Common myeloid progenitor, CD34-positive (primary cell): Measurements from ENCODE around the gene HBP1.
"Not testable (repeated sequence)": the region's sequence is repeated elsewhere in the genome, so short reads cannot be mapped to it uniquely, and the experiment has no call there.

ENCODE experiments used
- CTCF ChIA-PET: fragments of 350-600 bp; sonication (Branson Sonifier 250); formaldehyde crosslinking; loops from one replicate; lab custom pipeline; 2021; ENCODE audit warnings: antibody characterized with exemption; lab: Charles Lee
- POLR2A ChIA-PET: fragments of 350-600 bp; sonication (Branson Sonifier 250); formaldehyde crosslinking; loops from one replicate; lab custom pipeline; 2021; ENCODE audit warnings: antibody characterized with exemption; lab: Charles Lee
- DNase-seq, 3 donors: peaks; one replicate each; pipeline versions ENCODE4 v3.0.0 to v3.0.0-alpha.2; 2013
- H3K27ac ChIP-seq, 2 experiments: 1 replicate in 1 of 2; 2 replicates in 1 of 2; pipeline ENCODE4 v1.7.0; 2013; ENCODE audit warnings: inconsistent platforms in 2 of 2, low read length in 2 of 2, mild to moderate bottlenecking in 2 of 2, low read depth in 1 of 2, moderate library complexity in 1 of 2; ENCODE audit not compliant: severe bottlenecking in 2 of 2, insufficient read depth in 1 of 2, poor library complexity in 1 of 2
- H3K27me3 ChIP-seq, 5 experiments: replicated peaks in 2 of 5; 1 replicate in 3 of 5; 2 replicates in 2 of 5; pipeline versions ENCODE4 v1.6.1 to v1.7.0; 2013; ENCODE audit warnings: low read length in 4 of 5, mild to moderate bottlenecking in 2 of 5, moderate library complexity in 2 of 5, inconsistent platforms in 1 of 5; ENCODE audit not compliant: insufficient read depth in 5 of 5, control insufficient read depth in 4 of 5
- H3K36me3 ChIP-seq, 4 experiments: 1 replicate in 2 of 4; 2 replicates in 2 of 4; pipeline versions ENCODE4 v1.6.1 to v1.7.0; 2013; ENCODE audit warnings: low read length in 3 of 4, control low read depth in 1 of 4, mild to moderate bottlenecking in 1 of 4; ENCODE audit not compliant: control insufficient read depth in 4 of 4, insufficient read depth in 4 of 4
- H3K4me1 ChIP-seq, 4 experiments: 1 replicate in 3 of 4; 2 replicates in 1 of 4; pipeline versions ENCODE4 v1.6.1 to v1.7.1; 2013; ENCODE audit warnings: low read length in 3 of 4, mild to moderate bottlenecking in 3 of 4, control low read depth in 1 of 4, inconsistent platforms in 1 of 4, moderate library complexity in 1 of 4; ENCODE audit not compliant: control insufficient read depth in 4 of 4, insufficient read depth in 4 of 4; ENCODE audit errors: control extremely low read depth in 1 of 4
- H3K4me3 ChIP-seq, 7 experiments: 1 replicate in 4 of 7; 2 replicates in 3 of 7; pipeline versions ENCODE4 v1.5.1 to v1.7.0; 2013; ENCODE audit warnings: mild to moderate bottlenecking in 7 of 7, low read length in 6 of 7, moderate library complexity in 6 of 7, inconsistent platforms in 2 of 7, low read depth in 2 of 7, control low read depth in 1 of 7; ENCODE audit not compliant: insufficient read depth in 4 of 7, control insufficient read depth in 1 of 7; ENCODE audit errors: extremely low read depth in 1 of 7
- H3K9me3 ChIP-seq, 5 experiments: 1 replicate in 4 of 5; 2 replicates in 1 of 5; pipeline versions ENCODE4 v1.6.1 to v1.7.1; 2013; ENCODE audit warnings: low read length in 4 of 5, mild to moderate bottlenecking in 2 of 5, inconsistent platforms in 1 of 5, low read depth in 1 of 5, moderate library complexity in 1 of 5; ENCODE audit not compliant: control insufficient read depth in 4 of 5, insufficient read depth in 2 of 5; ENCODE audit errors: control extremely low read depth in 1 of 5
- WGBS: methylation state at CpG from one replicate; pipeline ENCODE4 v1.1.5; 2013; ENCODE audit not compliant: insufficient coverage; 5-methylcytosine and 5-hydroxymethylcytosine counted together

Gene HBP1

GRCh38 chr7:107154826-107155225 is 14.0 kb upstream of the HBP1 start:
- WGBS = 95% methylated on average over 6 of the region's 6 CpGs
- Histone ChIP-seq H3K4me3 (no peak overlapping the region), H3K27ac (no peak overlapping the region), H3K4me1 (no peaks in the 10 kb centered on the region), H3K36me3 (peaks cover 0 to 2% (median 2%) of the 10 kb centered on the region in 4 experiments), H3K27me3 (no peaks in the 10 kb centered on the region), H3K9me3 (no peaks in the 10 kb centered on the region)
- CTCF ChIA-PET = interaction anchor here (9.1 kb wide), 1 partner anchor 208 kb away, joined by 205 read pairs; no protein-coding TSS in a partner anchor
- no peak for DNase-seq
- POLR2A ChIA-PET = no interaction called here

GRCh38 chr7:107155726-107156125 is 13.1 kb upstream of the HBP1 start:
- H3K4me3 ChIP-seq, H3K27ac ChIP-seq, POLR2A ChIA-PET, CTCF ChIA-PET, H3K27me3 ChIP-seq, H3K9me3 ChIP-seq, DNase-seq, H3K36me3 ChIP-seq, H3K4me1 ChIP-seq: not testable (repeated sequence)
- WGBS = 95% methylated on average over 2 of the region's 3 CpGs

- WGBS = 98% methylated on average over 7 of the region's 7 CpGs
- H3K4me3 ChIP-seq = no peak overlapping the region
- POLR2A ChIA-PET = no interaction called here
Measured at GRCh38 chr7:107157091-107157490, 11.7 kb upstream of the HBP1 start.

GRCh38 chr7:107158028-107158427 is 10.8 kb upstream of the HBP1 start:
- no peaks in the 10 kb centered on the region for H3K9me3 ChIP-seq
- H3K36me3 ChIP-seq = peaks cover 0 to 2% (median under 1%) of the 10 kb centered on the region in 4 experiments
- POLR2A ChIA-PET = no interaction called here
- H3K4me1 ChIP-seq = no peaks in the 10 kb centered on the region
- DNase-seq = no peak
- no peak overlapping the region for H3K4me3 ChIP-seq
- WGBS = 100% methylated on average over 1 of the region's 2 CpGs
- H3K27me3 ChIP-seq = no peaks in the 10 kb centered on the region
- CTCF ChIA-PET = interaction anchor here (1.8 kb wide), 1 partner anchor 11 kb away, joined by 7 read pairs; no protein-coding TSS in a partner anchor
- H3K27ac ChIP-seq = no peak overlapping the region

More at GRCh38 chr7:107157091-107157490, 11.7 kb upstream of the HBP1 start:
- Histone ChIP-seq H3K36me3 (peaks cover 0 to 2% (median under 1%) of the 10 kb centered on the region in 4 experiments), H3K27me3 (no peaks in the 10 kb centered on the region), H3K27ac (no peak overlapping the region), H3K4me1 (no peaks in the 10 kb centered on the region), H3K9me3 (no peaks in the 10 kb centered on the region)
- DNase-seq = no peak
- CTCF ChIA-PET = interaction anchor here (1.4 to 1.8 kb wide), 2 partner anchors 10 kb away, joined by 4 to 7 read pairs; no protein-coding TSS in a partner anchor

- DNase-seq = peak in 1 of 3 donors; percentile 38
- Histone ChIP-seq H3K27me3 (no peaks in the 10 kb centered on the region), H3K9me3 (no peaks in the 10 kb centered on the region), H3K4me3 (no peak overlapping the region), H3K36me3 (peaks cover 0 to 2% (median 0%) of the 10 kb centered on the region in 4 experiments), H3K4me1 (no peaks in the 10 kb centered on the region), H3K27ac (no peak overlapping the region)
- POLR2A ChIA-PET = no interaction called here
- WGBS = 43% methylated on average over 1 of the region's 2 CpGs
- CTCF ChIA-PET = no interaction called here
Measured at GRCh38 chr7:107160389-107160788, 8.4 kb upstream of the HBP1 start.

- Histone ChIP-seq H3K4me1 (no peaks in the 10 kb centered on the region), H3K4me3 (no peak overlapping the region), H3K27me3 (no peaks in the 10 kb centered on the region), H3K27ac (no peak overlapping the region), H3K36me3 (peaks cover 0 to 2% (median 0%) of the 10 kb centered on the region in 4 experiments), H3K9me3 (no peaks in the 10 kb centered on the region)
- WGBS = 60% methylated on average over 1 of the region's 3 CpGs
- CTCF ChIA-PET = interaction anchor here (0.8 to 1.9 kb wide), 3 partner anchors 9 to 214 kb away, joined by 3 to 8 read pairs (median 5); no protein-coding TSS in a partner anchor
- DNase-seq = no peak
- POLR2A ChIA-PET = no interaction called here
Measured at GRCh38 chr7:107161415-107161814, 7.4 kb upstream of the HBP1 start.

GRCh38 chr7:107162475-107162874 is 6.3 kb upstream of the HBP1 start:
- Histone ChIP-seq H3K27ac (no peak overlapping the region), H3K9me3 (no peaks in the 10 kb centered on the region), H3K4me3 (no peak overlapping the region), H3K4me1 (peaks cover 0 to 8% (median 3%) of the 10 kb centered on the region in 4 experiments), H3K27me3 (no peaks in the 10 kb centered on the region), H3K36me3 (peaks cover 0 to 2% (median 0%) of the 10 kb centered on the region in 4 experiments)
- WGBS = 80% methylated on average over 2 of the region's 5 CpGs
- POLR2A ChIA-PET = no interaction called here
- no peak for DNase-seq
- CTCF ChIA-PET = interaction anchor here (1.0 to 1.9 kb wide), 3 partner anchors 10 to 15 kb away, joined by 3 to 8 read pairs (median 5); no protein-coding TSS in a partner anchor
